Measurements from ENCODE around the gene C21orf91.

DNA sequence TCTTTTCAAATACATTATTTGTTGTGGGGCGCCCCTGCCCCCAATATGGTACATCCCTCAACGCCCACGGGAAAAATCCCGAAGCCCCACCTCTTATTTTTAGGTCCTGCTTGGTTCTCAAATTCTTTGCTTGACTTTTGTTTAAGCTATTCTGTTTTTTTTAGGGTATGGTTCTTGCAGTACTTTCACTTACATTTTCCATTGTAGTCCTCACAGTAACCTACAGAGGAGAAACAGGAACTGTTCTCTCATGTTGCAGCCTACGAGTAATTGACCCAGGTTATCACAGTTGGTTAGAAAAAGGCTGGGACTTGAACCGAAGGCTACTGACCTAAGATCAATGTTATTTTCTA, 697 bp upstream of the C21orf91 start:
- TF ChIP-seq, protein P1, sequence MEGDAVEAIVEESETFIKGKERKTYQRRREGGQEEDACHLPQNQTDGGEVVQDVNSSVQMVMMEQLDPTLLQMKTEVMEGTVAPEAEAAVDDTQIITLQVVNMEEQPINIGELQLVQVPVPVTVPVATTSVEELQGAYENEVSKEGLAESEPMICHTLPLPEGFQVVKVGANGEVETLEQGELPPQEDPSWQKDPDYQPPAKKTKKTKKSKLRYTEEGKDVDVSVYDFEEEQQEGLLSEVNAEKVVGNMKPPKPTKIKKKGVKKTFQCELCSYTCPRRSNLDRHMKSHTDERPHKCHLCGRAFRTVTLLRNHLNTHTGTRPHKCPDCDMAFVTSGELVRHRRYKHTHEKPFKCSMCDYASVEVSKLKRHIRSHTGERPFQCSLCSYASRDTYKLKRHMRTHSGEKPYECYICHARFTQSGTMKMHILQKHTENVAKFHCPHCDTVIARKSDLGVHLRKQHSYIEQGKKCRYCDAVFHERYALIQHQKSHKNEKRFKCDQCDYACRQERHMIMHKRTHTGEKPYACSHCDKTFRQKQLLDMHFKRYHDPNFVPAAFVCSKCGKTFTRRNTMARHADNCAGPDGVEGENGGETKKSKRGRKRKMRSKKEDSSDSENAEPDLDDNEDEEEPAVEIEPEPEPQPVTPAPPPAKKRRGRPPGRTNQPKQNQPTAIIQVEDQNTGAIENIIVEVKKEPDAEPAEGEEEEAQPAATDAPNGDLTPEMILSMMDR (IDR thresholded peaks at IDR 0.05): peak in 1 of 6 experiments; percentile 19
- TF ChIP-seq POLR2AphosphoS5 (IDR thresholded peaks at IDR 0.05) (no peak), POLR2A (IDR thresholded peaks at IDR 0.05) (no peak), EP300 (IDR thresholded peaks at IDR 0.05) (no peak)

Data from upper lobe of left lung (tissue), 4 donors.